ENCODE measurements around the gene CC2D2B.
A peak's percentile ranks its signal among the peaks of the same experiment; 100 is the strongest.
"Not testable (repeated sequence)": the region's sequence is repeated elsewhere in the genome, so short reads cannot be mapped to it uniquely, and the experiment has no call there.

CC2D2B gene

DNA sequence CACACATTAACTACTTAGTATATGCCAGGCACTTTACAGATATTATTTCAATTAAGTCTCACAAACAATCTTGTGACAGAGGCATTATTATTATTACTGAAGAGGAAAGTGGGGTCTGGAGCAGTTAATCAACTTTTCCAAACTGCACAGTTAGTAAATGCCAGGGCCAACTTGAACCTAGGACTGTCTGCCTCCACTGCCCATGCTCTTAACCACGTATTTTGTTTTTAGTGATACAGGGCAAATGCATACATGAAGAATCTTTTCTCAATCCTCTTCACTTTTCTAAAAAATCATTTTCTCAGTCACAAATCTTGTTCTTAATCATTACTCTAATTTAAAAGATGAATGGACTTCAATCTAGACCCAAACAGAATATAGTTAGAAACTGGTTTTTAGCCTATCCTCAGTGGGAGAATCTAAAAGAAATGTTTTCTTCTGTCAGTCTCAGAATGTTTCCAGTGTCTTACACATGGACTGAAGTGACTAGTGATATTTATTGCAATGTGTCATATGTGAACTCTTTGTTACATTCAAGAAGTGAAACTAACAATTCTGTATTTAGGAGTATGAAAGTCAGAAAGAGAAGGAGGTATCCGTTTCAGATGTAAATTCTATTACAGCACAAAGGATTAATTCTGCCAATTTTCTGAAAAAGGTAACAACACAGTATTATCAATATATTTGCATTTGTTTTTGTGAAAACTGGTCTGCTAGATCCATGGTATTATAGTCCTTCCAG lies 80.1 kb downstream of the CC2D2B start:
- Histone ChIP-seq H3K4me1 (ENCODE audit: control extremely low read depth in 1 of 4, control insufficient read depth in 4 of 4, insufficient read depth in 4 of 4, low read length in 3 of 4) (no peaks in the 10 kb centered on the region), H3K9me3 (ENCODE audit: control extremely low read depth in 1 of 5, control insufficient read depth in 4 of 5, insufficient read depth in 2 of 5, low read depth in 1 of 5, low read length in 4 of 5) (no peaks in the 10 kb centered on the region), H3K27ac (ENCODE audit: insufficient read depth in 1 of 2, low read depth in 1 of 2, low read length in 2 of 2, poor library complexity in 1 of 2, severe bottlenecking in 2 of 2) (no peak overlapping the region), H3K27me3 (replicated peaks in 2 of 5; ENCODE audit: control insufficient read depth in 4 of 5, insufficient read depth in 5 of 5, low read length in 4 of 5) (peaks cover 0 to 1% (median 0%) of the 10 kb centered on the region in 5 experiments), H3K36me3 (ENCODE audit: control insufficient read depth in 4 of 4, insufficient read depth in 4 of 4, low read length in 3 of 4) (no peaks in the 10 kb centered on the region), H3K4me3 (ENCODE audit: control insufficient read depth in 1 of 7, extremely low read depth in 1 of 7, insufficient read depth in 4 of 7, low read depth in 2 of 7, low read length in 6 of 7) (no peak overlapping the region)
- ChIA-PET CTCF (interaction anchor here (1.2 to 1.4 kb wide), 2 partner anchors 29 to 43 kb away, joined by 3 read pairs; no protein-coding TSS in a partner anchor), POLR2A (interaction anchor here (0.6 kb wide), 1 partner anchor 667 kb away, joined by 3 read pairs; no protein-coding TSS in a partner anchor)
- DNase-seq, result no peak
- WGBS (ENCODE audit: insufficient coverage), result no CpG with 5 or more reads among the region's 2 CpGs

DNA sequence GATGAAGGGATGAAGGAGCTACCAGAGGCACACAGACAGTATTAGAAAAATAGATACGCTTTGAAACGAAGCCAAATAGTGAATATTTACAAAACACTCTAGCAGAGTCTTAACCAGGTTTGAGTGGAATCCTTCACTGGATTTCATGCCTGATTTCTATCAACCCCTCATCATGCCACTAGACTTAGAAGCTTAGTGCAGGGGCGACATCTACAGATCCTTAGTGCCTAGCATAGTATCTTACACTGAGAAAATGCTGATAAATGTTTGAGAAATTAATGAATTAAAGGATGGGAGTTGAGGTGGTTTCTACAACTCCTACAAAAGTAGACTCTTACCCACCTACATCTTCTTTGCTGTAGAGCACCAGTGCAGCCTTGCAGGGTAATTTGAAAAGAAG lies 80.9 kb downstream of the CC2D2B start:
- Histone ChIP-seq H3K4me3 (ENCODE audit: control insufficient read depth in 1 of 7, extremely low read depth in 1 of 7, insufficient read depth in 4 of 7, low read depth in 2 of 7, low read length in 6 of 7) (no peak overlapping the region), H3K4me1 (ENCODE audit: control extremely low read depth in 1 of 4, control insufficient read depth in 4 of 4, insufficient read depth in 4 of 4, low read length in 3 of 4) (no peaks in the 10 kb centered on the region), H3K9me3 (ENCODE audit: control extremely low read depth in 1 of 5, control insufficient read depth in 4 of 5, insufficient read depth in 2 of 5, low read depth in 1 of 5, low read length in 4 of 5) (no peaks in the 10 kb centered on the region), H3K27me3 (replicated peaks in 2 of 5; ENCODE audit: control insufficient read depth in 4 of 5, insufficient read depth in 5 of 5, low read length in 4 of 5) (peaks cover 0 to 1% (median 0%) of the 10 kb centered on the region in 5 experiments), H3K27ac (ENCODE audit: insufficient read depth in 1 of 2, low read depth in 1 of 2, low read length in 2 of 2, poor library complexity in 1 of 2, severe bottlenecking in 2 of 2) (no peak overlapping the region), H3K36me3 (ENCODE audit: control insufficient read depth in 4 of 4, insufficient read depth in 4 of 4, low read length in 3 of 4) (no peaks in the 10 kb centered on the region)
- CTCF ChIA-PET, result interaction anchor here (1.0 to 1.4 kb wide), 3 partner anchors 28 to 295 kb away, joined by 3 read pairs; partner anchors contain the start of gene TCTN3
- DNase-seq, result peak; percentile 8 to 37 (median 22)
- POLR2A ChIA-PET, result no interaction called here
- WGBS (ENCODE audit: insufficient coverage), result 100% methylated on average over 1 of the region's 3 CpGs

DNA sequence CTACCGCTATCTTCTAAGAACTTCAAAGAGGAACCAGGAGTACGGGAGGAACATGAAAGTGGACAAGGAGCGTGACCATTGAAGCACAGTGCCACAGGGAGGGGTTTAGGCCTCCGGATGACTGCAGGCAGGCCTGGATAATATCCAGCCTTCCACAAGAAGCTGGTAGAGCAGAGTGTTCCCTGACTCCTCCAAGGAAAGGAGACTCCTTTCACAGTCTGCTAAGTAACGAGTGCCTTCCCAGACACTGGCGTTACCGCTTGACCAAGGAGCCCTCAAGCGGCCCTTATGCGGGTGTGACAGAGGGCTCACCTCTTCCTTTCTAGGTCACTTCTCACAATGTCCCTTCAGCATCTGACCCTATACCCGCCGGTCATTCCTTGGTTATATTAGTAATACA lies 86.6 kb downstream of the CC2D2B start:
- 100% methylated on average over 7 of the region's 11 CpGs for WGBS (ENCODE audit: insufficient coverage)
- H3K27me3 ChIP-seq (replicated peaks in 2 of 5; ENCODE audit: control insufficient read depth in 4 of 5, insufficient read depth in 5 of 5, low read length in 4 of 5); H3K27ac ChIP-seq (ENCODE audit: insufficient read depth in 1 of 2, low read depth in 1 of 2, low read length in 2 of 2, poor library complexity in 1 of 2, severe bottlenecking in 2 of 2); POLR2A ChIA-PET; H3K9me3 ChIP-seq (ENCODE audit: control extremely low read depth in 1 of 5, control insufficient read depth in 4 of 5, insufficient read depth in 2 of 5, low read depth in 1 of 5, low read length in 4 of 5); H3K36me3 ChIP-seq (ENCODE audit: control insufficient read depth in 4 of 4, insufficient read depth in 4 of 4, low read length in 3 of 4); DNase-seq; H3K4me1 ChIP-seq (ENCODE audit: control extremely low read depth in 1 of 4, control insufficient read depth in 4 of 4, insufficient read depth in 4 of 4, low read length in 3 of 4); H3K4me3 ChIP-seq (ENCODE audit: control insufficient read depth in 1 of 7, extremely low read depth in 1 of 7, insufficient read depth in 4 of 7, low read depth in 2 of 7, low read length in 6 of 7): not testable (repeated sequence)
- CTCF ChIA-PET, result interaction anchor here (0.7 kb wide), 1 partner anchor 10 kb away, joined by 4 read pairs; no protein-coding TSS in a partner anchor

DNA sequence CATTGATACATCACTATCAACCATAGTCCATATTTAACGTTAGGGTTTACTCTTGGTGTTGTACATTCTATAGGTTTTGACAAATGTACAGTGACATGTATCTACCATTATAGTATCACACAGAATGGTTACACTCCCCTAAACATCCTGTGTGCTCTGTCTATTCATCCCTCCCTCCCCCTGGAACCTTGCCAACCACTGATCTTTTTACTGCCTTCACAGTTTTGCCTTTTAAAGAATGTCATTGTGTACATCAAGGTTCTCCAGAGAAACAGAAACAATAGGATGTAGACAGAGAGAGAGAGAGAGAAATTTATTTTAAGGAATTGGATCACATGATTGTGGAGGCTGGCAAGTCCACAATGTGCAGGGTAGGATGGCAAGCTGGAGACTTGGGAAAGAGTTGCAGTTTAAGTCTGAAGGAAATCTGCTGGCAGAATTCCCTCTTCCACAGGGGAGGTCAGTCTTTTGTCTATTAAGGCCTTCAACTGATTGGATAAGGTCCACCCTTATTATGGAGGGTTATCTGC lies 90.5 kb downstream of the CC2D2B start:
- H3K4me1 ChIP-seq (ENCODE audit: control extremely low read depth in 1 of 4, control insufficient read depth in 4 of 4, insufficient read depth in 4 of 4, low read length in 3 of 4), result no peaks in the 10 kb centered on the region
- no peaks in the 10 kb centered on the region for H3K27me3 ChIP-seq (replicated peaks in 2 of 5; ENCODE audit: control insufficient read depth in 4 of 5, insufficient read depth in 5 of 5, low read length in 4 of 5)
- no peak overlapping the region for H3K27ac ChIP-seq (ENCODE audit: insufficient read depth in 1 of 2, low read depth in 1 of 2, low read length in 2 of 2, poor library complexity in 1 of 2, severe bottlenecking in 2 of 2)
- H3K36me3 ChIP-seq (ENCODE audit: control insufficient read depth in 4 of 4, insufficient read depth in 4 of 4, low read length in 3 of 4), result no peaks in the 10 kb centered on the region
- H3K4me3 ChIP-seq (ENCODE audit: control insufficient read depth in 1 of 7, extremely low read depth in 1 of 7, insufficient read depth in 4 of 7, low read depth in 2 of 7, low read length in 6 of 7), result no peak overlapping the region
- ChIA-PET POLR2A (no interaction called here), CTCF (interaction anchor here (1.5 kb wide), 1 partner anchor 16 kb away, joined by 3 read pairs; no protein-coding TSS in a partner anchor)
- no CpG with 5 or more reads among the region's 1 CpG for WGBS (ENCODE audit: insufficient coverage)
- no peaks in the 10 kb centered on the region for H3K9me3 ChIP-seq (ENCODE audit: control extremely low read depth in 1 of 5, control insufficient read depth in 4 of 5, insufficient read depth in 2 of 5, low read depth in 1 of 5, low read length in 4 of 5)
- no peak for DNase-seq

DNA sequence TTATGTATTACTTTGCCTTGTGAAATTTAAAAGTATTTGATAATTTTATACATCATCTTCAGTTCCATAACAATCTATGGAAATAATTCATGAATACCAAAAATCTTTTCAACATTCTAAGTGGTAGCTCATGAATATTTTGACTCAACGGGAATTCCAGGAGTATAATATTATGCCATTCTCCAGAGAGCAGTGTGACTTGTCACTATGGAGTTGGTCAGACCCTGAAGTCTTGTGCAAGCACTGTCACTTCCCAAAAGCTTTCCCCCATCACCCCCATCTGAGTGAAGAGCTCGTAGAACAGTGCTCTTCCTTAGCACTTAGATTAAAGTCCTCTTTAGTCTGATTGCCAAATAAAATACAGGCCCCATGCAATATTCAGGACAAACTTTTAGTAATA lies 106.2 kb downstream of the CC2D2B start:
- no CpG with 5 or more reads among the region's 2 CpGs for WGBS (ENCODE audit: insufficient coverage)
- CTCF ChIA-PET, result interaction anchor here (1.3 to 4.6 kb wide), 7 partner anchors 9 to 325 kb away, joined by 3 to 28 read pairs (median 4); no protein-coding TSS in a partner anchor
- H3K9me3 ChIP-seq (ENCODE audit: control extremely low read depth in 1 of 5, control insufficient read depth in 4 of 5, insufficient read depth in 2 of 5, low read depth in 1 of 5, low read length in 4 of 5), result no peaks in the 10 kb centered on the region
- no peak for DNase-seq
- H3K27ac ChIP-seq (ENCODE audit: insufficient read depth in 1 of 2, low read depth in 1 of 2, low read length in 2 of 2, poor library complexity in 1 of 2, severe bottlenecking in 2 of 2), result no peak overlapping the region
- POLR2A ChIA-PET, result no interaction called here
- H3K4me1 ChIP-seq (ENCODE audit: control extremely low read depth in 1 of 4, control insufficient read depth in 4 of 4, insufficient read depth in 4 of 4, low read length in 3 of 4), result peaks cover 0 to 5% (median 1%) of the 10 kb centered on the region in 4 experiments
- H3K36me3 ChIP-seq (ENCODE audit: control insufficient read depth in 4 of 4, insufficient read depth in 4 of 4, low read length in 3 of 4), result no peaks in the 10 kb centered on the region
- H3K27me3 ChIP-seq (replicated peaks in 2 of 5; ENCODE audit: control insufficient read depth in 4 of 5, insufficient read depth in 5 of 5, low read length in 4 of 5), result no peaks in the 10 kb centered on the region
- H3K4me3 ChIP-seq (ENCODE audit: control insufficient read depth in 1 of 7, extremely low read depth in 1 of 7, insufficient read depth in 4 of 7, low read depth in 2 of 7, low read length in 6 of 7), result no peak overlapping the region

DNA sequence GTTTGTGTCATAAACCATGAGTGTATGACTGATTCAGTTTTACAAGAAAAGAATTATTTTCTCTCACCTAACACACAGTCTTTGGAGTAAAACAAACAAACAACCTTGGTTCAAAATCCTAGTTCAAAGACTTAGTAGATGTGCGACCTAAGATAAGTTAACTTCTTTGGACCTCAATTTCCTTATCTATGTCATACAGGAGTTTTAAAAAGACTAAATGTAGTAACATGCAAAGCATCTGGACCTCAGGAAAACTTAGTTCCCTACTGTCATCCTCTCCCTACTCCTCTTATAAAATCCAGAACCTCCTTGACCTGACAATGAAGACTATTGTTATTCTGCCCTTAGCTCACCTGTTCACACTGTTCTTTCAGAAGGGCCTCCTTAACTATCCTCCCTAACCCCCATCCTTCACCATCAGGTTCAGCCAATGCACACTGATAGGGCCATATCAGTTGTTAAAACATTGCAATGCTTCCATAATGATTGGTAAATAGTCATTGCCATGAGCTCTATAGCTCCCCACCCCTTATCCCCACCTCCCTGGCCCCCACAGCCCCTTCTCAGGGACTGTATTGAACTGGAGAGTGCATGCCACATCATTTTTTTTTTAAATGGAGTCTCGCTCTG lies 106.8 kb downstream of the CC2D2B start:
- POLR2A ChIA-PET, result no interaction called here

More for the DNA sequence above, 106.8 kb downstream of the CC2D2B start:
- peak in 2 of 3 donors; percentile 15 to 48 for DNase-seq
- Histone ChIP-seq H3K4me3 (ENCODE audit: control insufficient read depth in 1 of 7, extremely low read depth in 1 of 7, insufficient read depth in 4 of 7, low read depth in 2 of 7, low read length in 6 of 7) (no peak overlapping the region), H3K4me1 (ENCODE audit: control extremely low read depth in 1 of 4, control insufficient read depth in 4 of 4, insufficient read depth in 4 of 4, low read length in 3 of 4) (peaks cover 0 to 5% (median 1%) of the 10 kb centered on the region in 4 experiments), H3K27me3 (replicated peaks in 2 of 5; ENCODE audit: control insufficient read depth in 4 of 5, insufficient read depth in 5 of 5, low read length in 4 of 5) (no peaks in the 10 kb centered on the region), H3K9me3 (ENCODE audit: control extremely low read depth in 1 of 5, control insufficient read depth in 4 of 5, insufficient read depth in 2 of 5, low read depth in 1 of 5, low read length in 4 of 5) (no peaks in the 10 kb centered on the region), H3K27ac (ENCODE audit: insufficient read depth in 1 of 2, low read depth in 1 of 2, low read length in 2 of 2, poor library complexity in 1 of 2, severe bottlenecking in 2 of 2) (no peak overlapping the region), H3K36me3 (ENCODE audit: control insufficient read depth in 4 of 4, insufficient read depth in 4 of 4, low read length in 3 of 4) (no peaks in the 10 kb centered on the region)
- 88% methylated on average over 1 of the region's 2 CpGs for WGBS (ENCODE audit: insufficient coverage)
- CTCF ChIA-PET, result interaction anchor here (1.3 to 4.6 kb wide), 8 partner anchors 9 to 324 kb away, joined by 3 to 28 read pairs (median 4); no protein-coding TSS in a partner anchor

Measured in common myeloid progenitor, CD34-positive (primary cell).